ENCODE data around the gene SLC17A8.
"Not testable (repeated sequence)": the region's sequence is repeated elsewhere in the genome, so short reads cannot be mapped to it uniquely, and the experiment has no call there.

The SLC17A8 gene

DNA sequence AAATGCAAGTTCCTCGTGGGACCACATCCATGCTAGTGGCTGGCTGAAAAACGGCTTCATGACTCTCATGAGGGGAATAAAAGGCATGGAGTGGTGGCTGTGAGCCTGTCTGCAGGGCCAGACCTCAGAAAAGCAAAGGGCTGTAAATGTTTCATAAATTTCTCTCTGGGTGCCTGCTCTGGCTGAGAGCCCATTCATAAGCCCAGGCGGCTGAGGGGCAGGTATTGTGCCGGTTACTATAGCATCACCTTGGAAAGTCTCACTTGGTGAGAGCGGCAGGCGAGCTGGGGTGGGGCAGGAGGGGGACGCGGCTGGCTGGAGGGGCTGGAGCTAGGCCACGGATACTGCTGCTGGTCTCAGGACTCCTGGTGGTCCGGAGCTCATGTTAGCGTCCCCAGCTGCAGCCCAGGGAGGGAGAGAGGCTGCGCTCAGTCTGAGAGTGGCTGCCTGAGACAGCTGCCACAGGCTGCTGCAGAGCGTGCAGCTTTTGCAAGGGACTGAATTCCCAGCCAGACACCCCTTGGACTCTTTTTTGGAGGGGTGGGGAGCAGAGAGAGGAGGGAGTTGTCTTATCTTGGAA lies at the start of gene SLC17A8:
Gene SLC17A8, plus strand, starts transcription at position 431 of the 580 bp plus-strand sequence. CDS start 318 bp downstream, outside the sequence.
- DNase-seq (ENCODE audit: low read depth in 3 of 3): no peak

GRCh38 chr12:100308138-100308537 lies 48.7 kb upstream of the SLC17A8 start:
- DNase-seq (ENCODE audit: low read depth in 3 of 3): not testable (repeated sequence)

DNA sequence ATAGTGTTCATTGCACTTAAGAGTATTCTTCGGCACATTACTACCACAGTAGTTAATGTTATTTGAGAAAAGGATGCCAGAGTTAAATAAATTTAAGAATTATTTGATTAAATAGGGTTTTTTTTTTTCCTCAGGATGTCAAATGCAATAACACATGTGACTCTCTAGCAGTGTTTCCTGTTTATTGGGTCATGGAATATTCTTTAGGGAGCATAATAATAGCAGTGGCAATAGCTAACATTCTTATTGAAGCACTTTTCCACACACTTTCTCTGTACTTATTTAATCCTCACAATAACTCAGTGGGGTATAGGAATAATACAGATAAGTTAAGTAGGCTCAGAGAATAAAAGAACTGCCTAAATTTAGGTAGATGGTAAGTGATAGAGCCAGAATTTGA lies 45.6 kb upstream of the SLC17A8 start:
- DNase-seq (ENCODE audit: low read depth in 3 of 3): no peak

DNA sequence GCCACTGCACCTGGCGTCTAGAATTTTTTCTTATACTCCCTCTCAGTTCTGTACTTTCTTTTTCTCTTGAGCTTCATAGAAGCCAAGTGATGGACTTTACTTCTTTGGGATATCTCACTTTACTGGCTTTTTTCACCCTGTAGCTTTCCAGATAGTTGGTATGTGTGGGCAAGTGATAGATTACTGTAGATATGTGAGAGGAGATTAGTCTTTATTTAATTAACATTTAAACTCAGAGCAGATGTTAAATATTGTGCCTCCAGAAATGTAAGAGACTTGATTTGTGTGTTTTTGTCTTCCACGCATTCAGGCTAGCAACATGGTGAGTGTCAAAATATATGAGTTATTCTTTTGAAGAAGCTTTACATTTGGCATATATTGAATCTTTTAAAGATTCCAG lies 39.5 kb upstream of the SLC17A8 start:
- DNase-seq (ENCODE audit: low read depth in 3 of 3): no peak

DNA sequence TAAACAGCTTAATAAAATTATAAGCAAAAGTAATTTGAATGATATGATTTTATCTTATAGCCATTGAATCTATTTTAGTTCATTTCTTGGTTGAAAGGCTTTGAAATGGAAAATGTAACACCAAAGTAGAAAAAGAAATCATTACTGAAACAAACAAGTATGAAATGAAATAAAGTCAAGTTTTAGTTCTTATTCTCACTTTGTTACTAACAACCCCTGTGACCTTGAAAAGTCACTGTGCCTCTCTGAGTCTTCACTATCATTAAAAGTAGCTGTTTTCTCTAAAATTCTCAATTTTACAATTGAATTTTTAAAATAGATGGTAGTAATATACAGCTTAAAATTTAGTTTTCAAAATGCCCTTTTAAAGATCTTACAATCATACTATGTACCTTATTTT lies 32.4 kb upstream of the SLC17A8 start:
- DNase-seq (ENCODE audit: low read depth in 3 of 3): no peak

DNA sequence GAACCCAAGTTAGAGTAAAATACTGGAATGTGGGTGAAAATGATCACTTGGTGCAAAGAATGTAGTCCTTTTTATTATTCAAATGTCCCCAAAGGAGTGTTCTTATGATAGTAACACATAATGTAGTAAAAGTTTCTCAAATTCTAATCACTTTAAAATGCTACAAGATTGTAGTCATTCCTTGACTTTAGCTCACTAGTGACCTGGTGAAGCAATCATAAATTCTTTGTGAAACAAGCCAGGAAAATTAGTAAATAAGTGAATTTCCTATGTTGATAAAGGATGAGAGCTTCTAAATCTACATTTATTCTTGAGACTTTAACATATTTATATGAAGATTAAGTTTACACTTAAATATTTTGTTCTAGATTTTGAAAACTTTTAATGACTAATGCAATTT lies 30.7 kb upstream of the SLC17A8 start:
- DNase-seq (ENCODE audit: low read depth in 3 of 3): no peak

DNA sequence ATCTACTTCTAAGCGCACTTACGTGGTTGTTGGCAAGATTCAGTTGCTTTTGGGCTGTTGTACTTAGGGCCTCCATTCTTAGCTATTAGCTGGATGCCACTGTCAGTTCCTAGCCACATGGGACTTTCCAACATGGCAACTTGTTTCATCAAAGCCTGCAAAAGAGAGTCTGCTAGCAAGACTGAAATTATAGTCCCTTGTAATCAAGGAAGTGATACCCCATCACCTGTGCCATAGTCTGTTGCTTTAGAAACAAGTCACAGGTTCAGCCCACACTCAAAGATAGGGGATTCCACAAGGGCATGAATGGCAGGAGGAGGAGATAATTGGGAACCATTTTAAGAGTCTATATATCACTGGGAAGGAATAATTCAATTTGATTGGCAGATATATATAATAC lies 27.1 kb upstream of the SLC17A8 start:
- no peak for DNase-seq (ENCODE audit: low read depth in 3 of 3)

GRCh38 chr12:100331871-100332270 lies 25.0 kb upstream of the SLC17A8 start:
- DNase-seq (ENCODE audit: low read depth in 3 of 3): no peak

- no peak for DNase-seq (ENCODE audit: low read depth in 3 of 3)
These were observed 24.0 kb upstream of the SLC17A8 start for GRCh38 chr12:100332852-100333251.

DNA sequence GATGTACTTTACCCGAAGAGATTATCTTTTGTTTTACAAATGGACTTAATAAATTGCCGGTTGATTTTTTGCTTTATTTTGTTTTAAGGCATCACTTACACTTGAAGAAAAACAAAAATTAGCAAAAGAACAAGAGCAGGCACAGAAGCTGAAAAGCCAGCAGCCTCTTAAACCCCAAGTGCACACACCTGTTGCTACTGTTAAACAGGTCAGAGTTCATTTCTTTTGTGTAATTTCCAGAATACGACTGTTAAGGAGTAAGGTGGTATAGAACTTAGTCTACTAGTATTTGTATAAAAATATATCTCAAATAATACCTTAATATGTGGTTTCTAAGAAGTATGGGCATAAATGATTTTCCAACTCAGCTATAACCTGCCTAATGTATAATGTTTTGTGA lies 19.6 kb upstream of the SLC17A8 start:
- DNase-seq (ENCODE audit: low read depth in 3 of 3): no peak

DNA sequence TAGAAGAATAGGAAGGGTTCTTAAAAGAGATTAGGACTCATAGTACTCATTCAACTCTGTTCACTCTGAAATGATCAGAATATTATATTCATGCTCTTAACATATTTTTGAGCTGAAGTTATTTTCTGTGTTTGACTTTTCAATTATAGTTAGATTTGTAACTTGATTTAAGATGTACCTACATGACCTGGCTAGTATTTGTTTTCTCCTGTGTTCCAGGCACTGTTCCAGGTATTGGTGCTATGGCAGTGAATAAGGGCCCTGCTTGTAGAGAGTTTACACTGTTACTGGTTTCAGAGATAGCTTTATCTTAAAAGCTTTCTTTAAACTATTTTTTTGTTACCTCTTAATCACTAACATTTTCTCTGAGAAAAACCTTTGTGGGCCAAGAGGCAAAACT lies 19.1 kb upstream of the SLC17A8 start:
- DNase-seq (ENCODE audit: low read depth in 3 of 3): no peak

- no peak for DNase-seq (ENCODE audit: low read depth in 3 of 3)
These were observed 17.8 kb upstream of the SLC17A8 start for GRCh38 chr12:100339071-100339470.

DNA sequence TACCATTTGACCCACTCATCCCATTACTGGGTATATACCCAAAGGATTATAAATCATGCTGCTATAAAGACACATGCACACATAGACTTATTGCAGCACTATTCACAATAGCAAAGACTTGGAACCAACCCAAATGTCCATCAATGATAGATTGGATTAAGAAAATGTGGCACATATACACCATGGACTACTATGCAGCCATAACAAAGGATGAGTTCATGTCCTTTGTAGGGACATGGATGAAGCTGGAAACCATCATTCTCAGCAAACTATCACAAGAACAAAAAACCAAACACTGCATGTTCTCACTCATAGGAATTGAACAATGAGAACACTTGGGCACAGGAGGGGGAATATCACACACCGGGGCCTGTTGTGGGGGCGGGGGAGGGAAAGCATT lies 14.0 kb upstream of the SLC17A8 start:
- not testable (repeated sequence) for DNase-seq (ENCODE audit: low read depth in 3 of 3)

GRCh38 chr12:100344351-100344750 lies 12.5 kb upstream of the SLC17A8 start:
- DNase-seq (ENCODE audit: low read depth in 3 of 3): not testable (repeated sequence)

GRCh38 chr12:100345020-100345767 lies 11.7 kb upstream of the SLC17A8 start:
- no peak for DNase-seq (ENCODE audit: low read depth in 3 of 3)

DNA sequence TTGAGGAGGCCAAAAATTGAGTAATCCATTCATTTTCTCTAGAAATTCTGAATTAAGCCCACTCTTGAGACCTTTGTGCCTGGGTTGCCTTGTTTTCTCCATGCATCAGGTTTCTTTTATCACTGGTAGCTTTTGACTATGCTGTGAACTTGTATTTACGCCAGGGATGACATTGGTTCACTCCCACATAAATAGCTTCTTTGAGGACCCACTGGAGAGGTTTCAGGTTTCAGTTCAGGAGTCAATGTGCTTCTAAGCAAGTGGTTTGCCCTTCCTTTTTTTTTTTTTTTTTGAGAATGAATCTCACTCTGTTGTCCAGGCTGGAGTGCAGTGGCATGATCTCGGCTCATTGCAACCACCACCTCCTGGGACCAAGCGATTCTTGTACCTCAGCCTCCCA lies 10.2 kb upstream of the SLC17A8 start:
- DNase-seq (ENCODE audit: low read depth in 3 of 3): no peak

DNA sequence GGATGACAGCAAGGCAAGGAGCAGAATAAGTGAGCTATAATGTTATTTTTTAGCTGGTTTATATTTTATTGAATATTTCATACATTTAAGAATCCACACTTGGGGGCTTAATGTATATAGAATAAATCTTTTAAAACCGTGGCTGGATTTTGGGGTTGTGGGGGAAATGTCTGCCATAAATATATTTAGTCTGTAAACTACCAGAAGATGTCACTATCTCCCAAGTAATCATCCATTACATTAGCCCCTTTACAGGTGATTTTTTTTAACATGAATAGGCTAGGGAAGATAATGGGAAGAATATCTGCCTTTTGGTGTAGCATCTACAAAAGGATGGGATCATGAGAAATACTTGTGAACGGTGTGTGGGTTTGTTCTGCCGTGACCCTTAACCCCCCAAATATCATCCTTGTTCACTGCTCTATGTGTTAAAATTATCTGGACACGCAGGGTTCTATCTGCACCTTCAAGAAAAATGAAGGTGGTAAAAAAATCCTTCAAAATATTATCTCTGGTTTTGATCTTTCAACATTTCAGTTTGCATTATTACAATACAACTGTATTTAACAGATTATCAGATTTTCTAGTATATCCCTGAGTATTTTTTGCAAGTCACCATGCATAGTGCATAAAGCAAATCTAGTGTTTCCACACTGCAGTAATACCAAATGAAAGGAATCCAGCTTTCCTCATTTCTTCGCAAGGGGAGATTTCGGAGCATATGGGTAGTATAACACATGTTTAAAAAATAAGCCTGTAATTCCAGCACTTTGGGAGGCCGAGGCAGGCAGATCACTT lies 8.0 kb upstream of the SLC17A8 start:
- no peak for DNase-seq (ENCODE audit: low read depth in 3 of 3)

- DNase-seq (ENCODE audit: low read depth in 3 of 3): no peak
These were observed 2.4 kb downstream of the SLC17A8 start for GRCh38 chr12:100359248-100359647.

DNA sequence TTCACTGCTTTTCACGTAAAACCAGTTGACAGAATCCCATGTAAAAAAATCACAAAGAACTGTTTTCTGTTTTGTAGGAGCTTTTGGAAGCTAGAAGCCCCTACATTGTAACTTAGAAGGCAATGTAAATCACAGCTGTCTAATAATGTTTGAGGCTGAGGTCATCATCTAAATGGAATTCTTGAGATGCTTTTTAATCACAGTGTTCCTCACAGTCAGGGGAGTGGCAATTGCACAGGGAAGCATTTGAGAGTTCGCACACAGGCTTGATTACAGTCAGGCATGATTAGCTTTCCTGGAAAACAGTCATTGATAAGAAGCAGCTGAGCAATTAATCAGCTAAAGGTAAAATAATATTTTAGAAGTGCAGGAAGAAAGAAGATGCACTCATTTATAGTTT lies 2.9 kb downstream of the SLC17A8 start:
- no peak for DNase-seq (ENCODE audit: low read depth in 3 of 3)

DNA sequence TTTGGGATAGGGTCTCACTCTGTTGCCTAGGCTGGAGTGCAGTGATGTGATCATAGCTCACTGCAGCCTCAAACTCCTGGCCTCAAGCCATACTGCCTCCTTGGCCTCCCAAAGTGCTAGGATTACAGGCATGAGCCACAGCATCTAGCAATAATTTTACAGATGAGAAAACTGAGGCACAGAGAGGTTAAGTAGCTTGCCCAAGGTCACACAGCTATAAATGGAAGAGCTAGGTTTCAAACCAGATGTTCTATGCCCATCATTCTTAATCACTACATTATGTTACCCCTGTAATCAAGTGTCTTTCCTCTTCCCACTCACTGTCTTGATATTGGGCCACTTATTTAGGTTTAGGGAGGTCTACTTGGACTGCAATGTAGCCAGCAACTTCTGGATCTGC lies 3.6 kb downstream of the SLC17A8 start:
- DNase-seq (ENCODE audit: low read depth in 3 of 3): no peak

GRCh38 chr12:100364324-100364723 lies 7.5 kb downstream of the SLC17A8 start:
- no peak for DNase-seq (ENCODE audit: low read depth in 3 of 3)

- DNase-seq (ENCODE audit: low read depth in 3 of 3): no peak
These were observed 8.5 kb downstream of the SLC17A8 start for GRCh38 chr12:100365411-100365810.

- DNase-seq (ENCODE audit: low read depth in 3 of 3): no peak
These were observed 11.2 kb downstream of the SLC17A8 start for GRCh38 chr12:100368066-100368465.
